Measurements from ENCODE around the gene FAU. TPM values are rescaled to one million over a fixed set of nuclear protein-coding genes. Genes with fewer than 3 reads are reported as not detected.
A peak's percentile ranks its signal among the peaks of the same experiment; 100 is the strongest.

Gene FAU
- total and polyA plus RNA-seq, 2 of the 13 experiments (the other 11 are each of a cell fraction or from before 2014, with no cell fraction given), result 374 to 869 TPM

DNA sequence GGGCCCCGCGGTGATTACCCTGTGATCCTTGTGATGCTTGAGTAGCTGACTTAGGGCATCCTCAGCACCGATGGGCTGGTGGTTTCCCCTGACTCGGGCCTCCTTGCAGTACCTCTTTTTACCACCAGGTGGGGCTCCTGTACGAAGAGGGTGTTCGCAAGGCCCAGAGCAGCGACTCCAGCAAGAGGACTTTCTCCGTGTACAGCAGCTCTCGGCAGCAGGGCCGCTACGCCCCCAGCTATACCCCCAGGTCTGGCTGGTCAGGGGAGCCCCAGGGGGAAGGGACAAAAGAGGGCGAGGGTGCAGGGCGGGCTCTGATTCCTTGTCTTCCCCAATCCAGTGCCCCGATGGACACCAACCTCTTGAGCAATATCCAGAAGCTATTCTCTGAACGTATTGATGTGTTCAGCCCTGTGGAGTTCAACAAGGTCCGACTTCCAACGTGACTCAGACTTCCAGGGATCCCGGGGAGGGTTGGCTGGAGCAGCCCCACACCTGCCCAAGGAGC, 11.5 kb downstream of the FAU start (continued):
- TF ChIP-seq, protein P1, sequence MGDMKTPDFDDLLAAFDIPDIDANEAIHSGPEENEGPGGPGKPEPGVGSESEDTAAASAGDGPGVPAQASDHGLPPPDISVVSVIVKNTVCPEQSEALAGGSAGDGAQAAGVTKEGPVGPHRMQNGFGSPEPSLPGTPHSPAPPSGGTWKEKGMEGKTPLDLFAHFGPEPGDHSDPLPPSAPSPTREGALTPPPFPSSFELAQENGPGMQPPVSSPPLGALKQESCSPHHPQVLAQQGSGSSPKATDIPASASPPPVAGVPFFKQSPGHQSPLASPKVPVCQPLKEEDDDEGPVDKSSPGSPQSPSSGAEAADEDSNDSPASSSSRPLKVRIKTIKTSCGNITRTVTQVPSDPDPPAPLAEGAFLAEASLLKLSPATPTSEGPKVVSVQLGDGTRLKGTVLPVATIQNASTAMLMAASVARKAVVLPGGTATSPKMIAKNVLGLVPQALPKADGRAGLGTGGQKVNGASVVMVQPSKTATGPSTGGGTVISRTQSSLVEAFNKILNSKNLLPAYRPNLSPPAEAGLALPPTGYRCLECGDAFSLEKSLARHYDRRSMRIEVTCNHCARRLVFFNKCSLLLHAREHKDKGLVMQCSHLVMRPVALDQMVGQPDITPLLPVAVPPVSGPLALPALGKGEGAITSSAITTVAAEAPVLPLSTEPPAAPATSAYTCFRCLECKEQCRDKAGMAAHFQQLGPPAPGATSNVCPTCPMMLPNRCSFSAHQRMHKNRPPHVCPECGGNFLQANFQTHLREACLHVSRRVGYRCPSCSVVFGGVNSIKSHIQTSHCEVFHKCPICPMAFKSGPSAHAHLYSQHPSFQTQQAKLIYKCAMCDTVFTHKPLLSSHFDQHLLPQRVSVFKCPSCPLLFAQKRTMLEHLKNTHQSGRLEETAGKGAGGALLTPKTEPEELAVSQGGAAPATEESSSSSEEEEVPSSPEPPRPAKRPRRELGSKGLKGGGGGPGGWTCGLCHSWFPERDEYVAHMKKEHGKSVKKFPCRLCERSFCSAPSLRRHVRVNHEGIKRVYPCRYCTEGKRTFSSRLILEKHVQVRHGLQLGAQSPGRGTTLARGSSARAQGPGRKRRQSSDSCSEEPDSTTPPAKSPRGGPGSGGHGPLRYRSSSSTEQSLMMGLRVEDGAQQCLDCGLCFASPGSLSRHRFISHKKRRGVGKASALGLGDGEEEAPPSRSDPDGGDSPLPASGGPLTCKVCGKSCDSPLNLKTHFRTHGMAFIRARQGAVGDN (CRISPR knock-in tag; IDR thresholded peaks at IDR 0.05), result peak; percentile 58
- TF ChIP-seq NFATC3 (CRISPR knock-in tag; IDR thresholded peaks at IDR 0.05) (no peak), BHLHE40 (IDR thresholded peaks at IDR 0.05; ENCODE audit: low read length) (no peak), ZNF234 (CRISPR knock-in tag; conservative IDR thresholded peaks at IDR 0.05) (no peak), ZNF773 (CRISPR knock-in tag; IDR thresholded peaks at IDR 0.05; ENCODE audit: borderline replicate concordance) (no peak), ZNF562 (CRISPR knock-in tag; IDR thresholded peaks at IDR 0.05; ENCODE audit: borderline replicate concordance) (no peak), IRF2 (CRISPR knock-in tag; IDR thresholded peaks at IDR 0.05) (0 out of 2 replicates have a peak, but pooled peaks have one; percentile 24), SIX4 (CRISPR knock-in tag; IDR thresholded peaks at IDR 0.05) (no peak), ATF1 (CRISPR knock-in tag; IDR thresholded peaks at IDR 0.05) (no peak), NPAS2 (CRISPR knock-in tag; IDR thresholded peaks at IDR 0.05; ENCODE audit: borderline replicate concordance) (no peak), GABPB1 (CRISPR knock-in tag; IDR thresholded peaks at IDR 0.05) (peak; percentile 37; the same call in 1 of the 2 replicates)
- TF ChIP-seq, protein P2, sequence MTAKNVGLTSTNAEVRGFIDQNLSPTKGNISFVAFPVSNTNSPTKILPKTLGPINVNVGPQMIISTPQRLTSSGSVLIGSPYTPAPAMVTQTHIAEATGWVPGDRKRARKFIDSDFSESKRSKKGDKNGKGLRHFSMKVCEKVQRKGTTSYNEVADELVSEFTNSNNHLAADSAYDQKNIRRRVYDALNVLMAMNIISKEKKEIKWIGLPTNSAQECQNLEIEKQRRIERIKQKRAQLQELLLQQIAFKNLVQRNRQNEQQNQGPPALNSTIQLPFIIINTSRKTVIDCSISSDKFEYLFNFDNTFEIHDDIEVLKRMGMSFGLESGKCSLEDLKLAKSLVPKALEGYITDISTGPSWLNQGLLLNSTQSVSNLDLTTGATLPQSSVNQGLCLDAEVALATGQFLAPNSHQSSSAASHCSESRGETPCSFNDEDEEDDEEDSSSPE (CRISPR knock-in tag; IDR thresholded peaks at IDR 0.05), result no peak
- TF ChIP-seq, protein P3, sequence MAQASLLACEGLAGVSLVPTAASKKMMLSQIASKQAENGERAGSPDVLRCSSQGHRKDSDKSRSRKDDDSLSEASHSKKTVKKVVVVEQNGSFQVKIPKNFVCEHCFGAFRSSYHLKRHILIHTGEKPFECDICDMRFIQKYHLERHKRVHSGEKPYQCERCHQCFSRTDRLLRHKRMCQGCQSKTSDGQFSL (CRISPR knock-in tag; IDR thresholded peaks at IDR 0.05), result no peak
- TF ChIP-seq, protein P4, sequence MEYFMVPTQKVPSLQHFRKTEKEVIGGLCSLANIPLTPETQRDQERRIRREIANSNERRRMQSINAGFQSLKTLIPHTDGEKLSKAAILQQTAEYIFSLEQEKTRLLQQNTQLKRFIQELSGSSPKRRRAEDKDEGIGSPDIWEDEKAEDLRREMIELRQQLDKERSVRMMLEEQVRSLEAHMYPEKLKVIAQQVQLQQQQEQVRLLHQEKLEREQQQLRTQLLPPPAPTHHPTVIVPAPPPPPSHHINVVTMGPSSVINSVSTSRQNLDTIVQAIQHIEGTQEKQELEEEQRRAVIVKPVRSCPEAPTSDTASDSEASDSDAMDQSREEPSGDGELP (IDR thresholded peaks at IDR 0.05; ENCODE audit: borderline replicate concordance, low read depth), result no peak
- TF ChIP-seq, protein P5, sequence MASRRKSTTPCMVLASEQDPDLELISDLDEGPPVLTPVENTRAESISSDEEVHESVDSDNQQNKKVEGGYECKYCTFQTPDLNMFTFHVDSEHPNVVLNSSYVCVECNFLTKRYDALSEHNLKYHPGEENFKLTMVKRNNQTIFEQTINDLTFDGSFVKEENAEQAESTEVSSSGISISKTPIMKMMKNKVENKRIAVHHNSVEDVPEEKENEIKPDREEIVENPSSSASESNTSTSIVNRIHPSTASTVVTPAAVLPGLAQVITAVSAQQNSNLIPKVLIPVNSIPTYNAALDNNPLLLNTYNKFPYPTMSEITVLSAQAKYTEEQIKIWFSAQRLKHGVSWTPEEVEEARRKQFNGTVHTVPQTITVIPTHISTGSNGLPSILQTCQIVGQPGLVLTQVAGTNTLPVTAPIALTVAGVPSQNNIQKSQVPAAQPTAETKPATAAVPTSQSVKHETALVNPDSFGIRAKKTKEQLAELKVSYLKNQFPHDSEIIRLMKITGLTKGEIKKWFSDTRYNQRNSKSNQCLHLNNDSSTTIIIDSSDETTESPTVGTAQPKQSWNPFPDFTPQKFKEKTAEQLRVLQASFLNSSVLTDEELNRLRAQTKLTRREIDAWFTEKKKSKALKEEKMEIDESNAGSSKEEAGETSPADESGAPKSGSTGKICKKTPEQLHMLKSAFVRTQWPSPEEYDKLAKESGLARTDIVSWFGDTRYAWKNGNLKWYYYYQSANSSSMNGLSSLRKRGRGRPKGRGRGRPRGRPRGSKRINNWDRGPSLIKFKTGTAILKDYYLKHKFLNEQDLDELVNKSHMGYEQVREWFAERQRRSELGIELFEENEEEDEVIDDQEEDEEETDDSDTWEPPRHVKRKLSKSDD (CRISPR knock-in tag; IDR thresholded peaks at IDR 0.05; ENCODE audit: low read depth), result no peak
- TF ChIP-seq, protein P6, sequence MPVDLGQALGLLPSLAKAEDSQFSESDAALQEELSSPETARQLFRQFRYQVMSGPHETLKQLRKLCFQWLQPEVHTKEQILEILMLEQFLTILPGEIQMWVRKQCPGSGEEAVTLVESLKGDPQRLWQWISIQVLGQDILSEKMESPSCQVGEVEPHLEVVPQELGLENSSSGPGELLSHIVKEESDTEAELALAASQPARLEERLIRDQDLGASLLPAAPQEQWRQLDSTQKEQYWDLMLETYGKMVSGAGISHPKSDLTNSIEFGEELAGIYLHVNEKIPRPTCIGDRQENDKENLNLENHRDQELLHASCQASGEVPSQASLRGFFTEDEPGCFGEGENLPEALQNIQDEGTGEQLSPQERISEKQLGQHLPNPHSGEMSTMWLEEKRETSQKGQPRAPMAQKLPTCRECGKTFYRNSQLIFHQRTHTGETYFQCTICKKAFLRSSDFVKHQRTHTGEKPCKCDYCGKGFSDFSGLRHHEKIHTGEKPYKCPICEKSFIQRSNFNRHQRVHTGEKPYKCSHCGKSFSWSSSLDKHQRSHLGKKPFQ (CRISPR knock-in tag; IDR thresholded peaks at IDR 0.05; ENCODE audit: insufficient replicate concordance), result no peak
- TF ChIP-seq, protein P7, sequence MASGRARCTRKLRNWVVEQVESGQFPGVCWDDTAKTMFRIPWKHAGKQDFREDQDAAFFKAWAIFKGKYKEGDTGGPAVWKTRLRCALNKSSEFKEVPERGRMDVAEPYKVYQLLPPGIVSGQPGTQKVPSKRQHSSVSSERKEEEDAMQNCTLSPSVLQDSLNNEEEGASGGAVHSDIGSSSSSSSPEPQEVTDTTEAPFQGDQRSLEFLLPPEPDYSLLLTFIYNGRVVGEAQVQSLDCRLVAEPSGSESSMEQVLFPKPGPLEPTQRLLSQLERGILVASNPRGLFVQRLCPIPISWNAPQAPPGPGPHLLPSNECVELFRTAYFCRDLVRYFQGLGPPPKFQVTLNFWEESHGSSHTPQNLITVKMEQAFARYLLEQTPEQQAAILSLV (CRISPR knock-in tag; IDR thresholded peaks at IDR 0.05; ENCODE audit: borderline replicate concordance), result peak; percentile 64; the same call in 1 of the 2 replicates

Data from HepG2 (cell line).